Measurements from ENCODE around the gene SPDYE1. TPM values are rescaled to one million over a fixed set of nuclear protein-coding genes. Genes with fewer than 3 reads are reported as not detected.
"Not testable (repeated sequence)": the region's sequence is repeated elsewhere in the genome, so short reads cannot be mapped to it uniquely, and the experiment has no call there.

SPDYE1 gene
- total and polyA plus RNA-seq, 7 experiments from 2014 or later, result 0.07 to 0.30 (median 0.20) TPM; not detected in 3

GRCh38 chr7:43966392-43966791 lies 31.3 kb upstream of the SPDYE1 start:
- CTCF ChIA-PET; intact Hi-C loops (cut with micrococcal nuclease); H3K4me1 Mint-ChIP-seq: not testable (repeated sequence)

GRCh38 chr7:43968172-43969040 lies 29.3 kb upstream of the SPDYE1 start:
- POLR2A ChIA-PET, H3K27ac Mint-ChIP-seq: not testable (repeated sequence)
- peak; percentile 21 for ATAC-seq

More at GRCh38 chr7:43966392-43966791, 31.3 kb upstream of the SPDYE1 start:
- POLR2A ChIA-PET; H3K27ac Mint-ChIP-seq; H3K4me3 Mint-ChIP-seq; H3K36me3 Mint-ChIP-seq; H3K4me3 ChIP-seq (ENCODE audit: low read length); H3K27me3 Mint-ChIP-seq; H3K36me3 ChIP-seq (ENCODE audit: control insufficient read depth in 2 of 3, insufficient read depth in 3 of 3, low read length in 3 of 3); DNase-seq; H3K4me1 ChIP-seq (ENCODE audit: control insufficient read depth in 2 of 2, insufficient read depth in 2 of 2, low read length in 2 of 2); H3K9me3 Mint-ChIP-seq; H3K9me3 ChIP-seq (ENCODE audit: control insufficient read depth in 2 of 3, low read length in 3 of 3); H3K27ac ChIP-seq (ENCODE audit: low read depth, low read length); ATAC-seq; H3K27me3 ChIP-seq (ENCODE audit: control insufficient read depth in 2 of 2, insufficient read depth in 2 of 2, low read length in 2 of 2): not testable (repeated sequence)

GRCh38 chr7:43969586-43969985 lies 28.1 kb upstream of the SPDYE1 start:
- H3K27me3 Mint-ChIP-seq, result not testable (repeated sequence)

More at GRCh38 chr7:43968172-43969040, 29.3 kb upstream of the SPDYE1 start:
- H3K9me3 ChIP-seq (ENCODE audit: control insufficient read depth in 2 of 3, low read length in 3 of 3); H3K4me1 Mint-ChIP-seq; H3K27me3 Mint-ChIP-seq; H3K4me3 Mint-ChIP-seq; DNase-seq; H3K36me3 ChIP-seq (ENCODE audit: control insufficient read depth in 2 of 3, insufficient read depth in 3 of 3, low read length in 3 of 3); CTCF ChIA-PET; H3K36me3 Mint-ChIP-seq; H3K4me1 ChIP-seq (ENCODE audit: control insufficient read depth in 2 of 2, insufficient read depth in 2 of 2, low read length in 2 of 2); H3K4me3 ChIP-seq (ENCODE audit: low read length); H3K9me3 Mint-ChIP-seq; H3K27me3 ChIP-seq (ENCODE audit: control insufficient read depth in 2 of 2, insufficient read depth in 2 of 2, low read length in 2 of 2); H3K27ac ChIP-seq (ENCODE audit: low read depth, low read length); intact Hi-C loops (cut with micrococcal nuclease): not testable (repeated sequence)

GRCh38 chr7:43970698-43971097 lies 27.0 kb upstream of the SPDYE1 start:
- intact Hi-C loops (cut with micrococcal nuclease); H3K27ac ChIP-seq (ENCODE audit: low read depth, low read length); POLR2A ChIA-PET; H3K9me3 ChIP-seq (ENCODE audit: control insufficient read depth in 2 of 3, low read length in 3 of 3); CTCF ChIA-PET; H3K36me3 ChIP-seq (ENCODE audit: control insufficient read depth in 2 of 3, insufficient read depth in 3 of 3, low read length in 3 of 3); DNase-seq; H3K36me3 Mint-ChIP-seq; ATAC-seq; H3K4me3 ChIP-seq (ENCODE audit: low read length); H3K27me3 ChIP-seq (ENCODE audit: control insufficient read depth in 2 of 2, insufficient read depth in 2 of 2, low read length in 2 of 2); H3K9me3 Mint-ChIP-seq; H3K4me1 ChIP-seq (ENCODE audit: control insufficient read depth in 2 of 2, insufficient read depth in 2 of 2, low read length in 2 of 2); H3K4me1 Mint-ChIP-seq; H3K27me3 Mint-ChIP-seq; H3K27ac Mint-ChIP-seq; H3K4me3 Mint-ChIP-seq: not testable (repeated sequence)

More at GRCh38 chr7:43969586-43969985, 28.1 kb upstream of the SPDYE1 start:
- H3K4me1 Mint-ChIP-seq; H3K27ac Mint-ChIP-seq; H3K27ac ChIP-seq (ENCODE audit: low read depth, low read length); CTCF ChIA-PET; H3K36me3 ChIP-seq (ENCODE audit: control insufficient read depth in 2 of 3, insufficient read depth in 3 of 3, low read length in 3 of 3); H3K4me1 ChIP-seq (ENCODE audit: control insufficient read depth in 2 of 2, insufficient read depth in 2 of 2, low read length in 2 of 2); H3K9me3 Mint-ChIP-seq; H3K27me3 ChIP-seq (ENCODE audit: control insufficient read depth in 2 of 2, insufficient read depth in 2 of 2, low read length in 2 of 2); H3K36me3 Mint-ChIP-seq; H3K4me3 Mint-ChIP-seq; H3K4me3 ChIP-seq (ENCODE audit: low read length); POLR2A ChIA-PET; intact Hi-C loops (cut with micrococcal nuclease); DNase-seq; ATAC-seq; H3K9me3 ChIP-seq (ENCODE audit: control insufficient read depth in 2 of 3, low read length in 3 of 3): not testable (repeated sequence)

GRCh38 chr7:43974033-43974573 lies 23.6 kb upstream of the SPDYE1 start:
- intact Hi-C loops (cut with micrococcal nuclease); H3K27ac Mint-ChIP-seq; DNase-seq; H3K36me3 ChIP-seq (ENCODE audit: control insufficient read depth in 2 of 3, insufficient read depth in 3 of 3, low read length in 3 of 3); H3K9me3 Mint-ChIP-seq; H3K4me1 ChIP-seq (ENCODE audit: control insufficient read depth in 2 of 2, insufficient read depth in 2 of 2, low read length in 2 of 2); H3K4me3 Mint-ChIP-seq; H3K27me3 ChIP-seq (ENCODE audit: control insufficient read depth in 2 of 2, insufficient read depth in 2 of 2, low read length in 2 of 2); ATAC-seq; H3K9me3 ChIP-seq (ENCODE audit: control insufficient read depth in 2 of 3, low read length in 3 of 3); H3K27me3 Mint-ChIP-seq; H3K4me1 Mint-ChIP-seq; H3K36me3 Mint-ChIP-seq; CTCF ChIA-PET; POLR2A ChIA-PET; H3K27ac ChIP-seq (ENCODE audit: low read depth, low read length); H3K4me3 ChIP-seq (ENCODE audit: low read length): not testable (repeated sequence)

GRCh38 chr7:43974725-43975482 lies 22.8 kb upstream of the SPDYE1 start:
- H3K4me1 ChIP-seq (ENCODE audit: control insufficient read depth in 2 of 2, insufficient read depth in 2 of 2, low read length in 2 of 2); CTCF ChIA-PET; H3K27ac ChIP-seq (ENCODE audit: low read depth, low read length); H3K27me3 Mint-ChIP-seq; H3K4me3 ChIP-seq (ENCODE audit: low read length); H3K4me1 Mint-ChIP-seq; H3K36me3 Mint-ChIP-seq; POLR2A ChIA-PET; intact Hi-C loops (cut with micrococcal nuclease); H3K27ac Mint-ChIP-seq; ATAC-seq; H3K9me3 ChIP-seq (ENCODE audit: control insufficient read depth in 2 of 3, low read length in 3 of 3); H3K27me3 ChIP-seq (ENCODE audit: control insufficient read depth in 2 of 2, insufficient read depth in 2 of 2, low read length in 2 of 2); H3K9me3 Mint-ChIP-seq; DNase-seq; H3K36me3 ChIP-seq (ENCODE audit: control insufficient read depth in 2 of 3, insufficient read depth in 3 of 3, low read length in 3 of 3); H3K4me3 Mint-ChIP-seq: not testable (repeated sequence)

Measured in naive thymus-derived CD4-positive, alpha-beta T cell (primary cell).